ENCODE data around the gene TTC8. TPM values are rescaled to one million over a fixed set of nuclear protein-coding genes. Genes with fewer than 3 reads are reported as not detected.

The TTC8 gene
- polyA plus RNA-seq, 1 of the 3 experiments (the other 2 are of a cell fraction) = 51.6 TPM

DNA sequence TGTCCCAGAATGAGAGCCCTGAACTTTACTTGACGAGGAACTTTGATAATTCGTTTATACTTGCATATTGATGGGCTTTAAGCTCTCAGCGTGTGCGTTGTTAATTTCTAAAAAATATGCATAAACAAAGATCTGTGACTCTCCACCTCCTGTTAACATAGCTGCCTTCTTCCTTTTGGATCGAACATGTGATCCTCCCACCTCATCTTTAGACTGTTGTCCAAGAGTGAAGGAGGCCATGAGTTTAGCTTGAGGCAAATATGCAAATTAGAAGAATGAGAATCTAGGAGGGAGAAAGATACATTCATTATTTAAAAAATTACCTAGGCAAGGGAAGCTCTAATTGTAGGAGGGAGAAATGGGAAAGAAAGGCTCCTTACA lies 617 bp downstream of the TTC8 start:
- peak overlapping the region; percentile 75 to 95 for H3K4me3 ChIP-seq (ENCODE audit: low read depth in 2 of 2, low read length in 1 of 2)
- peaks cover 50% of the 10 kb centered on the region for H3K79me2 ChIP-seq (ENCODE audit: insufficient read depth)
- TF ChIP-seq MXI1 (IDR thresholded peaks at IDR 0.05; ENCODE audit: low read depth, low read length) (peak; percentile 36; the same call in 1 of the 2 replicates), RXRA (IDR thresholded peaks at IDR 0.05; ENCODE audit: borderline replicate concordance, low read depth) (no peak)
- TF ChIP-seq, protein P1, sequence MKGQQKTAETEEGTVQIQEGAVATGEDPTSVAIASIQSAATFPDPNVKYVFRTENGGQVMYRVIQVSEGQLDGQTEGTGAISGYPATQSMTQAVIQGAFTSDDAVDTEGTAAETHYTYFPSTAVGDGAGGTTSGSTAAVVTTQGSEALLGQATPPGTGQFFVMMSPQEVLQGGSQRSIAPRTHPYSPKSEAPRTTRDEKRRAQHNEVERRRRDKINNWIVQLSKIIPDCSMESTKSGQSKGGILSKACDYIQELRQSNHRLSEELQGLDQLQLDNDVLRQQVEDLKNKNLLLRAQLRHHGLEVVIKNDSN (IDR thresholded peaks at IDR 0.05; ENCODE audit: borderline replicate concordance, low read depth) = peak; percentile 9; the same call in 1 of the 2 replicates
- H3F3A ChIP-seq (replicated peaks; ENCODE audit: insufficient read depth) = peaks cover 6% of the 10 kb centered on the region
- H3K9ac ChIP-seq = peak overlapping the region; percentile 79
- peak overlapping the region; percentile 70 for H3K4me2 ChIP-seq
- no peak for DNase-seq
- ChIA-PET POLR2A (interaction anchor here (0.6 to 6.5 kb wide), 26 partner anchors 9 to 1562 kb away, joined by 3 to 92 read pairs (median 4); partner anchors contain the start of gene EML5), CTCF (interaction anchor here (0.6 to 6.9 kb wide), 9 partner anchors 17 to 304 kb away, joined by 3 to 49 read pairs (median 4); partner anchors contain the start of gene EML5)
- no peaks in the 10 kb centered on the region for H3K9me2 ChIP-seq
- WGBS (ENCODE audit: low lambda C conversion rate) = under 1% methylated on average over 5 of the region's 5 CpGs
- H4K20me1 ChIP-seq (ENCODE audit: insufficient read depth) = no peaks in the 10 kb centered on the region
- peak overlapping the region; percentile 97 for H2AFZ ChIP-seq (ENCODE audit: low read depth)
- no peaks in the 10 kb centered on the region for H3K9me3 ChIP-seq
- H3K27ac ChIP-seq (ENCODE audit: low read depth in 2 of 2, low read length in 1 of 2) = peak overlapping the region; percentile 81 to 100
- peaks cover 16 to 32% of the 10 kb centered on the region in 2 experiments; a peak in 3 of 4 replicates for H3K4me1 ChIP-seq (ENCODE audit: control insufficient read depth in 1 of 2, insufficient read depth in 2 of 2, low read depth in 1 of 2, low read length in 1 of 2)
- no peaks in the 10 kb centered on the region for H3K36me3 ChIP-seq (replicated peaks in 1 of 2; ENCODE audit: control insufficient read depth in 1 of 2, insufficient read depth in 2 of 2, low read length in 1 of 2)
- no peaks in the 10 kb centered on the region for H3K27me3 ChIP-seq (ENCODE audit: insufficient read depth)

DNA sequence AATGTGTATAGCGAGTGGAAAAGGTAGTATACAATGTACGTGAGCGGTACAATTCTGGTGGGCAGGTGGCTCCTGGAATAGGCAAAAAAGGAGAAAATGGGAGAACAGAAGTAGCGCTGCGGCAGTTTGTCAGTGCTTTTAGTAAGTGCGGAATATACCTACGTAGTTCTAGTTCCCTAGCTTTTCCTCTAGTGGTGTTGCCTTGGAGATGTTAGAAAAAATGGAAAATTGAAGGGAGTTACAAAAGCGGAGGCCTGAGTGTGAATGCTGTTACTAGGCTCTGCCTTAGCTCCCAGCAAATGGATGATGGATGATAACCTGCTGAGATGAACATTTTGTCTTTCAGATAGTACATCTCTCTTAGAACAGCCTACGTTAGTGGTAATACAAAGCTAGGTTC lies 1.1 kb downstream of the TTC8 start:
- H2AFZ ChIP-seq (ENCODE audit: low read depth) = peak overlapping the region; percentile 97
- peaks cover 9% of the 10 kb centered on the region for H3F3A ChIP-seq (replicated peaks; ENCODE audit: insufficient read depth)
- peaks cover 54% of the 10 kb centered on the region for H3K79me2 ChIP-seq (ENCODE audit: insufficient read depth)
- TF ChIP-seq, protein P2, sequence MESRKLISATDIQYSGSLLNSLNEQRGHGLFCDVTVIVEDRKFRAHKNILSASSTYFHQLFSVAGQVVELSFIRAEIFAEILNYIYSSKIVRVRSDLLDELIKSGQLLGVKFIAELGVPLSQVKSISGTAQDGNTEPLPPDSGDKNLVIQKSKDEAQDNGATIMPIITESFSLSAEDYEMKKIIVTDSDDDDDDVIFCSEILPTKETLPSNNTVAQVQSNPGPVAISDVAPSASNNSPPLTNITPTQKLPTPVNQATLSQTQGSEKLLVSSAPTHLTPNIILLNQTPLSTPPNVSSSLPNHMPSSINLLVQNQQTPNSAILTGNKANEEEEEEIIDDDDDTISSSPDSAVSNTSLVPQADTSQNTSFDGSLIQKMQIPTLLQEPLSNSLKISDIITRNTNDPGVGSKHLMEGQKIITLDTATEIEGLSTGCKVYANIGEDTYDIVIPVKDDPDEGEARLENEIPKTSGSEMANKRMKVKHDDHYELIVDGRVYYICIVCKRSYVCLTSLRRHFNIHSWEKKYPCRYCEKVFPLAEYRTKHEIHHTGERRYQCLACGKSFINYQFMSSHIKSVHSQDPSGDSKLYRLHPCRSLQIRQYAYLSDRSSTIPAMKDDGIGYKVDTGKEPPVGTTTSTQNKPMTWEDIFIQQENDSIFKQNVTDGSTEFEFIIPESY (IDR thresholded peaks at IDR 0.05; ENCODE audit: borderline replicate concordance, low read depth) = no peak
- TF ChIP-seq, protein P3, sequence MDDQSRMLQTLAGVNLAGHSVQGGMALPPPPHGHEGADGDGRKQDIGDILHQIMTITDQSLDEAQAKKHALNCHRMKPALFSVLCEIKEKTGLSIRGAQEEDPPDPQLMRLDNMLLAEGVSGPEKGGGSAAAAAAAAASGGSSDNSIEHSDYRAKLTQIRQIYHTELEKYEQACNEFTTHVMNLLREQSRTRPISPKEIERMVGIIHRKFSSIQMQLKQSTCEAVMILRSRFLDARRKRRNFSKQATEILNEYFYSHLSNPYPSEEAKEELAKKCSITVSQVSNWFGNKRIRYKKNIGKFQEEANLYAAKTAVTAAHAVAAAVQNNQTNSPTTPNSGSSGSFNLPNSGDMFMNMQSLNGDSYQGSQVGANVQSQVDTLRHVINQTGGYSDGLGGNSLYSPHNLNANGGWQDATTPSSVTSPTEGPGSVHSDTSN (IDR thresholded peaks at IDR 0.05) = no peak
- no peak for TF ChIP-seq SIN3A (IDR thresholded peaks at IDR 0.05; ENCODE audit: borderline replicate concordance, low read depth, low read length)
- no peak for TF ChIP-seq TAF1 (IDR thresholded peaks at IDR 0.05; ENCODE audit: borderline replicate concordance, low read depth, low read length)
- no peak for TF ChIP-seq EP300 (IDR thresholded peaks at IDR 0.05; ENCODE audit: borderline replicate concordance in 1 of 2, low read depth in 1 of 2, low read length in 1 of 2)
- peak; percentile 33; the same call in 1 of the 2 replicates for TF ChIP-seq GATA2 (CRISPR knock-in tag; IDR thresholded peaks at IDR 0.05)
- TF ChIP-seq NRF1 (IDR thresholded peaks at IDR 0.05; ENCODE audit: low read depth, low read length) = no peak
- TF ChIP-seq CHD2 (IDR thresholded peaks at IDR 0.05; ENCODE audit: low read length, partially characterized antibody) = no peak
- 0 out of 2 replicates have a peak, but pooled peaks have one; percentile 17 for TF ChIP-seq POLR2AphosphoS5 (IDR thresholded peaks at IDR 0.05; ENCODE audit: low read depth, low read length)
- H3K27ac ChIP-seq (ENCODE audit: low read depth in 2 of 2, low read length in 1 of 2) = peak overlapping the region; percentile 81 to 100
- H3K9ac ChIP-seq = peak overlapping the region; percentile 79
- H3K4me3 ChIP-seq (ENCODE audit: low read depth in 2 of 2, low read length in 1 of 2) = peak overlapping the region; percentile 75 to 95
- no peaks in the 10 kb centered on the region for H3K9me3 ChIP-seq
- H3K4me1 ChIP-seq (ENCODE audit: control insufficient read depth in 1 of 2, insufficient read depth in 2 of 2, low read depth in 1 of 2, low read length in 1 of 2) = peaks cover 17 to 36% of the 10 kb centered on the region in 2 experiments; a peak in 3 of 4 replicates
- 16% methylated on average over 9 of the region's 9 CpGs for WGBS (ENCODE audit: low lambda C conversion rate)
- CTCF ChIA-PET = interaction anchor here (0.6 to 6.9 kb wide), 12 partner anchors 15 to 304 kb away, joined by 3 to 49 read pairs (median 4); partner anchors contain the start of gene EML5
- no peaks in the 10 kb centered on the region for H3K27me3 ChIP-seq (ENCODE audit: insufficient read depth)
- DNase-seq = peak; percentile 56
- peak overlapping the region; percentile 70 for H3K4me2 ChIP-seq
- H4K20me1 ChIP-seq (ENCODE audit: insufficient read depth) = no peaks in the 10 kb centered on the region
- no peaks in the 10 kb centered on the region for H3K36me3 ChIP-seq (replicated peaks in 1 of 2; ENCODE audit: control insufficient read depth in 1 of 2, insufficient read depth in 2 of 2, low read length in 1 of 2)
- no peaks in the 10 kb centered on the region for H3K9me2 ChIP-seq
- POLR2A ChIA-PET = interaction anchor here (0.6 to 6.5 kb wide), 21 partner anchors 9 to 1561 kb away, joined by 3 to 92 read pairs (median 8); partner anchors contain the start of gene EML5

All from SK-N-SH (cell line).